GM18526 (cell line): ENCODE data around the gene ACP6.

Source experiments
- POLR2A ChIP-seq: IDR thresholded peaks from 3 replicates; pipeline ENCODE4 v1.6.1; 2011; ENCODE audit not compliant: insufficient read length; ENCODE audit errors: extremely low read depth

ACP6 gene

GRCh38 chr1:147611021-147611426 lies 59.3 kb downstream of the ACP6 start:
- TF ChIP-seq POLR2A: no peak

- no peak for TF ChIP-seq POLR2A
These were observed 61.0 kb downstream of the ACP6 start for GRCh38 chr1:147609358-147609757.

GRCh38 chr1:147608596-147608995 lies 61.7 kb downstream of the ACP6 start:
- no peak for TF ChIP-seq POLR2A

- no peak for TF ChIP-seq POLR2A
These were observed 64.7 kb downstream of the ACP6 start for GRCh38 chr1:147605591-147605990.

GRCh38 chr1:147603986-147604385 lies 66.3 kb downstream of the ACP6 start:
- no peak for TF ChIP-seq POLR2A

GRCh38 chr1:147600119-147601111 lies 69.9 kb downstream of the ACP6 start:
- no peak for TF ChIP-seq POLR2A

GRCh38 chr1:147599362-147600118 lies 70.8 kb downstream of the ACP6 start:
- no peak for TF ChIP-seq POLR2A

GRCh38 chr1:147598621-147599361 lies 71.5 kb downstream of the ACP6 start:
- TF ChIP-seq POLR2A: no peak

- no peak for TF ChIP-seq POLR2A
These were observed 73.3 kb downstream of the ACP6 start for GRCh38 chr1:147597010-147597409.
